ENCODE data around the gene PSMD10.

DNA sequence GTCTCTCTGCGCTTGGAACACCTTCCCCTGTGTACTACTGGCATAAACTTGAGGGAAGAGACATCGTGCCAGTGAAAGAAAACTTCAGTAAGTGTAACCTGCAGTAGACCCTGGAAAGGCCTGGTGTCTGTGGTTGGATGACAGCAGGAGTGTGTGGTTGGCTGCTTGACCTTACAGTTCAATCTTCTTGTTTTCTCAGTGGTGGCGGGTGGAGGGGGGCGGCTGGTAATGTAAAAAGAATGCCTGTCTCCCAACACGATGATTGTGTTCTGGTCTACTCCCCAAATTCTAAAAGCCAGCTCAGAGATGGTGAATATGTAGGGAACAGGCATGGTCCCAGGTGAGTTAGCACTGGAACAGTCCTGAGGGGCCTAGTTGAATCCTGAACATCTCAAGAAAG is 18.6 kb downstream of the PSMD10 start:
- TF ChIP-seq EZH2 (IDR thresholded peaks at IDR 0.05; ENCODE audit: insufficient read depth, poor library complexity, severe bottlenecking) (no peak), EZH2phosphoT487 (IDR thresholded peaks at IDR 0.05; ENCODE audit: insufficient read depth, low read depth) (no peak)

Measured in GM23248 (cell line).